OCI-LY3 (cell line): Measurements from ENCODE around the gene COTL1.

Source experiments
- H2AFZ ChIP-seq: fragments of 200-600, 300-600 bp; shearing (Covaris generic); 2 replicates; pipeline ENCODE4 v1.6.0; 2014; ENCODE audit warnings: antibody characterized with exemption, low read depth, low read length
- H3K27ac ChIP-seq: fragments of 200-600, 300-600 bp; sonication (generic); 2 replicates; pipeline ENCODE4 v1.5.1; 2014; ENCODE audit warnings: mild to moderate bottlenecking, low read length, moderate library complexity, mixed read lengths
- H3K27me3 ChIP-seq: fragments of 200-600, 300-600 bp; sonication (generic); 2 replicates; pipeline ENCODE4 v1.6.1; 2014; ENCODE audit warnings: low read depth, low read length, mixed read lengths
- H3K36me3 ChIP-seq: fragments of 200-600, 300-600 bp; sonication (generic); replicated peaks from 2 replicates; pipeline ENCODE3; 2014; ENCODE audit warnings: low read depth, low read length, mixed read lengths
- H3K4me1 ChIP-seq: fragments of 300-600, 200-600 bp; sonication (generic); 2 replicates; pipeline ENCODE4 v1.6.1; 2014; ENCODE audit warnings: low read length, mixed read lengths
- H3K4me2 ChIP-seq: fragments of 200-600, 300-600 bp; sonication (generic); 2 replicates; pipeline ENCODE4 v1.6.1; 2014; ENCODE audit warnings: low read length, mixed read lengths
- H3K4me3 ChIP-seq: fragments of 300-600, 200-600 bp; sonication (generic); 2 replicates; pipeline ENCODE4 v1.5.1; 2014; ENCODE audit warnings: antibody characterized with exemption, mild to moderate bottlenecking, low read length, moderate library complexity
- H3K79me2 ChIP-seq: fragments of 300-600, 200-600 bp; shearing (Covaris generic); 2 replicates; pipeline ENCODE4 v1.6.1; 2014; ENCODE audit warnings: mild to moderate bottlenecking, low read length, mixed read lengths
- H3K9ac ChIP-seq: fragments of 300-600, 200-600 bp; shearing (Covaris generic); 2 replicates; pipeline ENCODE4 v1.6.0; 2014; ENCODE audit warnings: mild to moderate bottlenecking, low read length, moderate library complexity
- H3K9me3 ChIP-seq: fragments of 200-600, 300-600 bp; shearing (Covaris generic); 2 replicates; pipeline ENCODE4 v1.6.1; 2014; ENCODE audit warnings: low read length, mixed read lengths; ENCODE audit not compliant: insufficient read depth
- H4K20me1 ChIP-seq: fragments of 200-600, 300-600 bp; sonication (generic); 2 replicates; pipeline ENCODE4 v1.6.1; 2016; ENCODE audit warnings: low read length, mixed read lengths; ENCODE audit not compliant: insufficient read depth
- CTCF ChIP-seq: fragments of 200-600, 300-600 bp; sonication (generic); IDR thresholded peaks from 2 replicates; pipeline ENCODE4 v1.5.1; 2014; ENCODE audit warnings: antibody characterized with exemption, low read length, low read depth
- EZH2phosphoT487 ChIP-seq: fragments of 200-600 bp; shearing (Covaris generic); IDR thresholded peaks from 2 replicates; pipeline ENCODE4 v1.6.1; 2018; ENCODE audit warnings: antibody characterized with exemption, mixed run types, low read depth

The COTL1 gene

GRCh38 chr16:84574191-84574590 is 43.7 kb downstream of the COTL1 start:
- Histone ChIP-seq H3K27ac (peak overlapping the region; percentile 37), H3K79me2 (peaks cover 86% of the 10 kb centered on the region), H3K9me3 (no peaks in the 10 kb centered on the region), H3K27me3 (no peaks in the 10 kb centered on the region), H3K4me3 (peak overlapping the region; percentile 22; the same call in 1 of the 2 replicates), H3K36me3 (peaks cover 53% of the 10 kb centered on the region), H4K20me1 (peaks cover 58% of the 10 kb centered on the region), H3K4me1 (peaks cover 84% of the 10 kb centered on the region), H3K9ac (no peak overlapping the region), H3K4me2 (peak overlapping the region; percentile 43), H2AFZ (no peak overlapping the region)
- no peak for TF ChIP-seq EZH2phosphoT487
- TF ChIP-seq CTCF: no peak

DNA sequence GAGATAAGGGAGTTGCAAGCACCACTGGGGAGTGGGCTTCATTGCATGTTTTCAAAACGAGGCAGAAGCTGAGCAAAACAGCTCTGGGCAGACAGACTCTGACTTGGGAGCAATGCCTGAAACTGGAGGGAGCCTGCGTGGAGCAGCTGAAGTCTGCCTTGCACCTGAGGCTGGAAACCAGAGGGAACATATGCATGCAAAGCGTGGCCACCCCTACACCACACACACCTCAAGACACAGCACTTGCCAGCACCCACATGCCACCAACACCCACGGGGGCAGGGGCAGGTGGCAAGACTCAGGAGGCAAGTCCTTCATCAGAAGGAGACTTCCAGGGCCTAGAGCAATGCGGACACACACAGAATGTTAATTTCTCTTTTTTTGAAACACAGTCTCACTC is 45.8 kb downstream of the COTL1 start:
- no peaks in the 10 kb centered on the region for H3K27me3 ChIP-seq
- peak overlapping the region; percentile 40 for H3K9ac ChIP-seq
- peaks cover 46% of the 10 kb centered on the region for H4K20me1 ChIP-seq
- peaks cover 88% of the 10 kb centered on the region for H3K4me1 ChIP-seq
- TF ChIP-seq EZH2phosphoT487 (no peak), CTCF (no peak)
- peaks cover 59% of the 10 kb centered on the region for H3K36me3 ChIP-seq
- no peaks in the 10 kb centered on the region for H3K9me3 ChIP-seq
- H3K27ac ChIP-seq: peak overlapping the region; percentile 72
- no peak overlapping the region for H2AFZ ChIP-seq
- peak overlapping the region; percentile 51 for H3K4me2 ChIP-seq
- H3K4me3 ChIP-seq: no peak overlapping the region
- H3K79me2 ChIP-seq: peaks cover 86% of the 10 kb centered on the region

DNA sequence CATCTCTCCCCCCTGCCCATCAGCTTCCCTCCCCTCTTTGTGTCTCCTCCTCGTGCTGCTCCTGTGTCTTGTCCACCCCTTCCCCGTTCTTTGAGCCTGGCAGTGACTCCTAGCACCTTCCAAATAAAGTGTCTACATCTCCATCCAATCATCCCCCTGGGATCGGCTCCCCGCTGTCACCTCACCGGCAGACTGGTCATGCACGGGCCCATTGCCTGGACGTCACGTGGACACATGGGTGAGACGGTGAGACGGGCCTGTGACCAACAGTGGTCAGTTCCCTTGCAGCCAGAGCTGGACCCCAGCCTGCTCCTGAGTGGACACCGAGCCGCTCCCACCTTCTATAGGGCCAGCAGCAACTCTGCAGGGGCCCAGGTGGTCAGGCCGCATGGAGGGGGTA is 46.4 kb downstream of the COTL1 start:
- Histone ChIP-seq H3K79me2 (peaks cover 81% of the 10 kb centered on the region), H4K20me1 (peaks cover 44% of the 10 kb centered on the region)

GRCh38 chr16:84570739-84571403 is 47.0 kb downstream of the COTL1 start:
- peaks cover 76% of the 10 kb centered on the region for H3K4me1 ChIP-seq
- H3K36me3 ChIP-seq: peaks cover 60% of the 10 kb centered on the region
- H3K4me3 ChIP-seq: no peak overlapping the region
- no peaks in the 10 kb centered on the region for H3K27me3 ChIP-seq
- H3K9ac ChIP-seq: no peak overlapping the region
- H3K9me3 ChIP-seq: no peaks in the 10 kb centered on the region
- peaks cover 75% of the 10 kb centered on the region for H3K79me2 ChIP-seq
- H3K4me2 ChIP-seq: peak overlapping the region; percentile 64
- TF ChIP-seq CTCF (no peak), EZH2phosphoT487 (no peak)
- peak overlapping the region; percentile 87 for H3K27ac ChIP-seq
- H4K20me1 ChIP-seq: peaks cover 38% of the 10 kb centered on the region
- no peak overlapping the region for H2AFZ ChIP-seq

More for the DNA sequence above, 46.4 kb downstream of the COTL1 start:
- no peak overlapping the region for H3K4me3 ChIP-seq
- peaks cover 82% of the 10 kb centered on the region for H3K4me1 ChIP-seq
- H3K27ac ChIP-seq: peak overlapping the region; percentile 87
- no peaks in the 10 kb centered on the region for H3K9me3 ChIP-seq
- H3K36me3 ChIP-seq: peaks cover 60% of the 10 kb centered on the region
- TF ChIP-seq EZH2phosphoT487 (no peak), CTCF (no peak)
- no peak overlapping the region for H3K9ac ChIP-seq
- H3K4me2 ChIP-seq: peak overlapping the region; percentile 51
- H2AFZ ChIP-seq: no peak overlapping the region
- no peaks in the 10 kb centered on the region for H3K27me3 ChIP-seq
